SK-N-SH treated with all-trans-retinoic acid at 6 μM for 48 hours (cell line): ENCODE data around the gene SUPT3H.

ENCODE experiments used
- ZFP30 ChIP-seq: fragments of 450-650 bp; formaldehyde crosslinking; IDR thresholded peaks from 2 replicates; pipeline ENCODE4 v1.5.0; 2022; ENCODE audit warnings: mild to moderate bottlenecking, moderate library complexity
- TF ChIP-seq, protein P1 (sequence below): fragments of 250-450 bp; sonication (Bioruptor Pico); IDR thresholded peaks from 2 replicates; pipeline ENCODE4 v1.8.0; 2020; ENCODE audit warnings: mild to moderate bottlenecking, moderate library complexity, borderline replicate concordance

DNA sequence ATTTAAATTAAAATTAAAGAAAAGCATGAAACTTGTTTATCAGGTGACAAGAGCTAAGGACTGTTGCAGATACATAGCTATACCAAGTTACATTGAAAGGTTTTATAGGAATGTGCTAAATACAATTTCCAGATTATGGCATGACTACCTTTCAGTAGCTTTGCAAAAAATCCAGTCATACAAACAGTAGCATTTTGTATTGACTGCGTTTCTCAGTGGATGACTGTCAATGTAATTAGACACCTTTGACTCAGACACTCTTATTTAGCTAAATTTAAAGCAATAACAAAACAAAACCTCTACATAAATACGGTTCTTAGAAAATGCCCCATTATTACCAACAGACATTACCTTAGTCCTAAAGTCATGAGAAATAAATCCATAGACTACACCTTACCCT lies 325.4 kb downstream of the SUPT3H start:
- TF ChIP-seq, protein P1, sequence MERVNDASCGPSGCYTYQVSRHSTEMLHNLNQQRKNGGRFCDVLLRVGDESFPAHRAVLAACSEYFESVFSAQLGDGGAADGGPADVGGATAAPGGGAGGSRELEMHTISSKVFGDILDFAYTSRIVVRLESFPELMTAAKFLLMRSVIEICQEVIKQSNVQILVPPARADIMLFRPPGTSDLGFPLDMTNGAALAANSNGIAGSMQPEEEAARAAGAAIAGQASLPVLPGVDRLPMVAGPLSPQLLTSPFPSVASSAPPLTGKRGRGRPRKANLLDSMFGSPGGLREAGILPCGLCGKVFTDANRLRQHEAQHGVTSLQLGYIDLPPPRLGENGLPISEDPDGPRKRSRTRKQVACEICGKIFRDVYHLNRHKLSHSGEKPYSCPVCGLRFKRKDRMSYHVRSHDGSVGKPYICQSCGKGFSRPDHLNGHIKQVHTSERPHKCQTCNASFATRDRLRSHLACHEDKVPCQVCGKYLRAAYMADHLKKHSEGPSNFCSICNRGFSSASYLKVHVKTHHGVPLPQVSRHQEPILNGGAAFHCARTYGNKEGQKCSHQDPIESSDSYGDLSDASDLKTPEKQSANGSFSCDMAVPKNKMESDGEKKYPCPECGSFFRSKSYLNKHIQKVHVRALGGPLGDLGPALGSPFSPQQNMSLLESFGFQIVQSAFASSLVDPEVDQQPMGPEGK (CRISPR knock-in tag) = no peak
- TF ChIP-seq ZFP30 (CRISPR knock-in tag) = no peak
